ENCODE data around the gene PHYKPL.
A peak's percentile ranks its signal among the peaks of the same experiment; 100 is the strongest.

The PHYKPL gene

DNA sequence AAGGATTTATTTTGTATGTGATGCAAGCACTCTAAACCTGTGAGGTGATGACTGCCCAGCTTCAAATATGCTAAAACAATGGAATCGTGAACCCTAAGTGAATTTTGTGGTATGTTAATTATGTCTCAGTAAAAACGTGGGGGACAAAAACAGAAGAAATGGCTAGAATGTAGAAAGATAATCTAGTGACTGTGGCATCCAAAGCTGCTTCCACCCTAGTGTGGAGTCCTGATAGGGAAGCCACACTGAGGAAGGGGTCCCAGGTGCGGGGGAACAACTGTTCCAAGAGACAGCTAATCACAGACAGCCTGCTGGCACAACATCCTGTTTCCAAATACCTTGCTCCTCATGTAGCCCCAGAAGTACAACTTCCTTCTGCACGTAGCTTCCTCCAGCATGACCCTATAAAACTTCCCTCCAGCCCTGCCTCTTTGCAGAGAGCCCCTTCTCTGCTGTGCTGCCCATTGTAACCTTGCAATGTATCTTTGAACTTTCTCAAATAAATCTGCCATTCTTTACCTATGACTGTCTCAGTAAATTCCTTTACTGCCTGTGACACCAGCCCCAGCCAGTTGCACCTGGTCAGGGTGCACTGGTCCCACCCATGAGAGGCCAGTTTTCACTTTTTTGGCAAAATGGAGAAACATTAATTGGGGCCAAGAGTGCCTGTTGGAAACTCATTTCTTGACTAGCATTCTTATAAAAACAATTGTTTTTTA is 50.3 kb downstream of the PHYKPL start:
- DNase-seq, result no peak

- DNase-seq, result no peak
Measured at GRCh38 chr5:178180141-178180863, 52.3 kb downstream of the PHYKPL start.

GRCh38 chr5:178177569-178177968 is 55.0 kb downstream of the PHYKPL start:
- DNase-seq, result no peak

DNA sequence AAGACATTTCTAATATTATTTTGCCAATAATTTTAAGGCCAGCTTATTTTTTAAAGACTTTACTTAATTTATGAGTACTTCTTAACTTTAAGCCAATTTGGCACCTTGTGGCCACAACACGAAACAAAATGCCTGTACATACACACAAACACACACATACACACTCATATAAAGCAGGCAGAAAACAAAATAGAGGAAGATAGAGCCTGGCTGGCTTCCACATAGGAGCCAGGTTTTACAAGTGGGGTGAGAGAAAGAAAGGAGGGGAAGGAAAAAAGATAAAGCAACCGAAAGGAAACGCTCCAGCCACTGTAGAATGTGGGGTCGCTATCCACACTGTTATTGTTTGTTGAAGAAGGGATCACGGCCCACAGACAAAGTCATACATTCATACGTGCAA is 55.8 kb downstream of the PHYKPL start:
- no peak for DNase-seq

DNA sequence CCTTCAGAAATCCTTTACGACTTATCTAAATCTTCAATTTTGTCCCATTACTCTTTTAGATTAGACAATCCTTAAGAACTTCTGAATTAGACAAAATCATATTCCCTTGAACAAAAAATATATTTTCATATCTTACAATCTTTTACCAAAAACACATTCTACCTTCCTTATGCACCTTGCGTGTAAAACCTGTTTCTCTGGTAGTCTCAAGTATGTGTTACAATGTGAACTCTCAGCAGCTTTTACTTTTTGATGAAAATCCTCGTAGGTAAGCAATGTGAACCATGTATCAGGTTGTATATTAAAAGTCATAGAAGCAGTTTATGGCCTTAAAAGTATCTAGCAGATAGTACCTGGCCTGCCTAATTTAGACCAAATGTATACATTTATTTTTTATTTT is 58.1 kb downstream of the PHYKPL start:
- DNase-seq, result no peak

DNA sequence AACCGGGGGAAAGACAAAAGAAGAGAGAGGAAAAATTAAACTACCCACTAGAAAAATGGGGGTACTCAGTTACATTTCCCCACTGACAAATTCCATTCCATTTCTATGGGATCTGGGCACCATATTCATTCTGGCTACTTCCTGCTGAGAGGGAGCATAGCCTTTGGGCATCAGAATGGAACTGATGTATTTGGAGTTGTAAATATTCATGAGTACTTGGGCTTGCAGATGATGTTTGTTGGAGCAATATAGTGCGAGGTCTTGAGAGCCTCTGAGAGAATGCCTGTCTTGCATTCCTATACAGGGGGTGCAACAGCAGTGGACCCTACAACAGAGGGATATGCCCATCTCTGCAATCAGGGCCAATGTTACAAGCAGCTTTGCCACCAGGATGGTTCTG is 62.1 kb downstream of the PHYKPL start:
- no peak for DNase-seq

GRCh38 chr5:178165581-178165980 is 67.0 kb downstream of the PHYKPL start:
- no peak for DNase-seq

DNA sequence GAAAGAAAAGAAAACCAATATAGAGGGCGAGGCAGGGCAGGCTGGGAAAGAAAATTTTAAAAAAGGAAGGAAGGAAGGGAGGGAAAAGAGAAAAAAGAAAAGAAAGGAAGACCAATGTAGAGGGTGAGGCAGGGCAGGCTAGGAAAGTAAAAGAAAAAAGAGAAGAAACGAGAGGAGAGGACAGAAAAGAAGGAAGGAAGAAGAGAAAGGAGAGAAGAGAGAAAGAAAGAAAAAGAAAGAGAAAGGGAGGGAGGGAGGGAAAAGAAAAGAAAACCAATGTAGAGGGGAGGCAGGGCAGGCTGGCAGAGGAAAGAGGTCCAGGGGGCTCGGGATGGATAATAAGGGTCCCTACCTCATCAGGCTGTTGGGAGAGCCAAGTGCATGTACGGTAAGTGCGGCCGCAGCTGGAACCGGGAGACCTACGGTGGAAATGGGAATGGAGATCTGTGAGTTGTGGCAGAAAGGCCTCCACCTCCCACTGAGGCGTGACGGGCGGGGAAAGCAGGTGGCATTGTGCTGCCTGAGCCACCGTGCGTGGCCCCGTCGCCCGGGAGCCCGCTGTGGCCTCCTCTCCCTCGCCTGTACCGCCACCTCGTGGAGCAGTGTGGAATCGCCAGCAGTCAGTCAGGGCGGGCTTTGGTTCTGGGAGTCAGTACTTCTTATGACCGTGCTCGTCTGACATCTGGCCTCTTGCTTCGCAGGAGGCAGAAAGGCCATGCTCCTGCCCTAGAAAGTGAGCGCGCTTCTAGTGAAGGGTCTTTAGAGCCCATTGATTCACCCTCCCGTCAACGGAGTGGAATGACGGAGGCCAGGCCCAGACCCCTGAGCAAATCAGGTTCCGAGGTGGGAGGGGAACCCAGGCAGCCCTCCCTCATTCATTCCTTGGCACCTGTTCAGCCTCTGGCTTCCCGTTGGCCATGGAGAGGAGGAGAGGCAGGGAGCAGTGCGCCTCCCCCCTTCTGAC is 68.5 kb downstream of the PHYKPL start:
- DNase-seq, result peak; percentile 93

DNA sequence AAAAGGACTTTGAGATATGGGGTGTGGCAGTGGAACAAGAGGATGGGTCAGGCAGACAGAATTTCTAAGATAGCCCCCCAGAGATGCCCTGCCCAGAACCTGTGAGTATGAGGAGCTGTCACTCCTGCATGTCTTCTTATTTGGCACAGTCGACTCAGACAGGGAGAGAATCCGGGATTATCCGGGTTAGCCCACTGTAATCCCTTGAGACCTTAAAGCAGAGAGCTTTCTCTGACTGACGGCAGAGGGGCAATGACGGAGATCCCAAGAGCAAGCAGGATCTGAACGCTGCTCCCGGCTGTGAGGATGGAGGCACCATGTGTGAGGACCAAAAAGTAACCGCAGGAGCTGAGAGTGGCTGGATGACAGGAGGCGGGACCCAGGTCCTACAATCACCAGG is 70.1 kb downstream of the PHYKPL start:
- no peak for DNase-seq

DNA sequence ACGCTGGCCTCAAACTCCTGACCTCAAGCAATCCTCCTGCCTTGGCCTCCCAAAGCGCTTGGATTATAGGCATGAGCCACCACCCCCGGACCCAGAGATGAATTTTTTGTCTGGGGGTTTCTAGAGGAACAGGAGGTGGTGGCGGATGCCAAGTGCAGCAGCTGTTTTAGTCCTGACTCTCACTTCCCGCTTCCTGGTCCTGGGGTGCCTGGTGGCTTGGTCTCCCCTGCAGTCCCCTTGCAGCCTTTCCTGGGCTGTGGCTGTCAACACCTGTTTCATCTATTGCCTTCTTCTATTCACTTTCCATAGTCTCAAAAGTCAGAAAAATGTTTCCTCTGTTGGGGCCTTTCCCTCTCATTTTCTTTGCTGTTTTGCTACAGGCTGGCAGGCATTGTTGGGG is 72.4 kb downstream of the PHYKPL start:
- DNase-seq, result no peak
